GM12878 (cell line): ENCODE measurements around the gene SLC15A5.

ENCODE experiments used
- CHD2 ChIP-seq: IDR thresholded peaks from 2 replicates; pipeline ENCODE4 v1.6.1; 2011; ENCODE audit warnings: low read depth, low read length, improper control_type of control experiment, borderline replicate concordance
- ELK1 ChIP-seq: IDR thresholded peaks from 2 replicates; pipeline ENCODE4 v1.6.1; 2012; ENCODE audit warnings: low read depth, low read length, improper control_type of control experiment
- EZH2 ChIP-seq: IDR thresholded peaks from 2 replicates; pipeline ENCODE4 v1.6.1; 2012; ENCODE audit warnings: low read depth, mild to moderate bottlenecking, control low read depth, inconsistent platforms, low read length, borderline replicate concordance; ENCODE audit not compliant: control insufficient read depth
- JUND ChIP-seq: IDR thresholded peaks from 2 replicates; pipeline ENCODE4 v1.6.1; 2012; ENCODE audit warnings: low read depth, mild to moderate bottlenecking, low read length, improper control_type of control experiment, moderate library complexity
- KAT2A ChIP-seq: conservative IDR thresholded peaks from 2 replicates; pipeline ENCODE4 v1.6.1; 2011; ENCODE audit warnings: low read depth, low read length; ENCODE audit not compliant: control insufficient read depth
- POLR2AphosphoS5 ChIP-seq: IDR thresholded peaks from 2 replicates; pipeline ENCODE4 v1.6.1; 2011; ENCODE audit warnings: mild to moderate bottlenecking, low read length, inconsistent platforms
- RFX5 ChIP-seq: IDR thresholded peaks from 2 replicates; pipeline ENCODE4 v1.6.1; 2011; ENCODE audit warnings: low read depth, low read length, improper control_type of control experiment
- SMC3 ChIP-seq: IDR thresholded peaks from 2 replicates; pipeline ENCODE4 v1.6.1; 2011; ENCODE audit warnings: low read length, improper control_type of control experiment, borderline replicate concordance
- TARDBP ChIP-seq: IDR thresholded peaks from 2 replicates; pipeline ENCODE4 v1.6.1; 2016; ENCODE audit warnings: borderline replicate concordance
- USF2 ChIP-seq: IDR thresholded peaks from 2 replicates; pipeline ENCODE4 v1.6.1; 2011; ENCODE audit warnings: low read depth, low read length, improper control_type of control experiment, borderline replicate concordance
- YY1 ChIP-seq: IDR thresholded peaks from 2 replicates; pipeline ENCODE4 v1.6.1; 2011; ENCODE audit warnings: low read depth, mild to moderate bottlenecking, low read length

GRCh38 chr12:16211731-16212130, 65.8 kb downstream of the SLC15A5 start:
- TF ChIP-seq ELK1 = no peak
- TF ChIP-seq TARDBP = no peak
- no peak for TF ChIP-seq YY1
- no peak for TF ChIP-seq SMC3
- no peak for TF ChIP-seq KAT2A
- no peak for TF ChIP-seq RFX5
- TF ChIP-seq CHD2 = no peak
- TF ChIP-seq EZH2 = no peak
- TF ChIP-seq JUND = no peak
- no peak for TF ChIP-seq USF2
- TF ChIP-seq POLR2AphosphoS5 = no peak
